ENCODE measurements around the gene RELB.

The RELB gene

DNA sequence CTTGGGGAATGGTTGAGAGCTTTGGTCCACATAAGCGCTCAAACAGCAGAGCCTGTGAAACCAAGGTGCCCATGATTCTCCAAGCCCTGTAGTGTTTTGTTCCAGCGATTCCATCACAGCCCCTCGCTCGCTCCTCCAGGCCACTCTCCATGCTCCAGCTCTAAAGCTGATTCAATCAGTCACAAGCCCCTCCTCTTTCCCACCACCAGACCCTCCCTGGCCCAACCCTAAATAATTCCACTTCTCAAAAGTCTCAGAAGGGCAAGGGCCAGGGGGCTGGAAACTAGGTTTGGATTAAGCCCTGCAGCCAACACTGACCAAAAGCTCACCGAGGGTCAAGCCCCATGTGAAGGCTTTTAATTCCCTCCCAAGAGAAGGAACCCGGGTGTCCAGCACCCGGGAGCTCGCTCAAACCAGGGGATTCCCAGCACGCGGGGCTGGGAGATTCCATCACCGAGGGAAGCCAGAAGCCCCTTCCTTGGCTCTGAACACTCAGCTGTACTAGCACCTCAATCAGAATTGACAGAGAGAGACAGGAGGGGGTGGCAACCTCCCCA is 73.6 kb downstream of the RELB start (continued):
- TF ChIP-seq, protein P1, sequence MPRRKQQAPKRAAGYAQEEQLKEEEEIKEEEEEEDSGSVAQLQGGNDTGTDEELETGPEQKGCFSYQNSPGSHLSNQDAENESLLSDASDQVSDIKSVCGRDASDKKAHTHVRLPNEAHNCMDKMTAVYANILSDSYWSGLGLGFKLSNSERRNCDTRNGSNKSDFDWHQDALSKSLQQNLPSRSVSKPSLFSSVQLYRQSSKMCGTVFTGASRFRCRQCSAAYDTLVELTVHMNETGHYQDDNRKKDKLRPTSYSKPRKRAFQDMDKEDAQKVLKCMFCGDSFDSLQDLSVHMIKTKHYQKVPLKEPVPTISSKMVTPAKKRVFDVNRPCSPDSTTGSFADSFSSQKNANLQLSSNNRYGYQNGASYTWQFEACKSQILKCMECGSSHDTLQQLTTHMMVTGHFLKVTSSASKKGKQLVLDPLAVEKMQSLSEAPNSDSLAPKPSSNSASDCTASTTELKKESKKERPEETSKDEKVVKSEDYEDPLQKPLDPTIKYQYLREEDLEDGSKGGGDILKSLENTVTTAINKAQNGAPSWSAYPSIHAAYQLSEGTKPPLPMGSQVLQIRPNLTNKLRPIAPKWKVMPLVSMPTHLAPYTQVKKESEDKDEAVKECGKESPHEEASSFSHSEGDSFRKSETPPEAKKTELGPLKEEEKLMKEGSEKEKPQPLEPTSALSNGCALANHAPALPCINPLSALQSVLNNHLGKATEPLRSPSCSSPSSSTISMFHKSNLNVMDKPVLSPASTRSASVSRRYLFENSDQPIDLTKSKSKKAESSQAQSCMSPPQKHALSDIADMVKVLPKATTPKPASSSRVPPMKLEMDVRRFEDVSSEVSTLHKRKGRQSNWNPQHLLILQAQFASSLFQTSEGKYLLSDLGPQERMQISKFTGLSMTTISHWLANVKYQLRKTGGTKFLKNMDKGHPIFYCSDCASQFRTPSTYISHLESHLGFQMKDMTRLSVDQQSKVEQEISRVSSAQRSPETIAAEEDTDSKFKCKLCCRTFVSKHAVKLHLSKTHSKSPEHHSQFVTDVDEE (CRISPR knock-in tag; IDR thresholded peaks at IDR 0.05): no peak
- TF ChIP-seq RARB (CRISPR knock-in tag; IDR thresholded peaks at IDR 0.05): no peak
- TF ChIP-seq TOX (CRISPR knock-in tag; IDR thresholded peaks at IDR 0.05; ENCODE audit: borderline replicate concordance): no peak
- TF ChIP-seq, protein P2, sequence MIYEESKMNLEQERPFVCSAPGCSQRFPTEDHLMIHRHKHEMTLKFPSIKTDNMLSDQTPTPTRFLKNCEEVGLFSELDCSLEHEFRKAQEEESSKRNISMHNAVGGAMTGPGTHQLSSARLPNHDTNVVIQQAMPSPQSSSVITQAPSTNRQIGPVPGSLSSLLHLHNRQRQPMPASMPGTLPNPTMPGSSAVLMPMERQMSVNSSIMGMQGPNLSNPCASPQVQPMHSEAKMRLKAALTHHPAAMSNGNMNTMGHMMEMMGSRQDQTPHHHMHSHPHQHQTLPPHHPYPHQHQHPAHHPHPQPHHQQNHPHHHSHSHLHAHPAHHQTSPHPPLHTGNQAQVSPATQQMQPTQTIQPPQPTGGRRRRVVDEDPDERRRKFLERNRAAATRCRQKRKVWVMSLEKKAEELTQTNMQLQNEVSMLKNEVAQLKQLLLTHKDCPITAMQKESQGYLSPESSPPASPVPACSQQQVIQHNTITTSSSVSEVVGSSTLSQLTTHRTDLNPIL (CRISPR knock-in tag; IDR thresholded peaks at IDR 0.05; ENCODE audit: low read depth): no peak
- TF ChIP-seq OSR1 (CRISPR knock-in tag; IDR thresholded peaks at IDR 0.05): no peak

DNA sequence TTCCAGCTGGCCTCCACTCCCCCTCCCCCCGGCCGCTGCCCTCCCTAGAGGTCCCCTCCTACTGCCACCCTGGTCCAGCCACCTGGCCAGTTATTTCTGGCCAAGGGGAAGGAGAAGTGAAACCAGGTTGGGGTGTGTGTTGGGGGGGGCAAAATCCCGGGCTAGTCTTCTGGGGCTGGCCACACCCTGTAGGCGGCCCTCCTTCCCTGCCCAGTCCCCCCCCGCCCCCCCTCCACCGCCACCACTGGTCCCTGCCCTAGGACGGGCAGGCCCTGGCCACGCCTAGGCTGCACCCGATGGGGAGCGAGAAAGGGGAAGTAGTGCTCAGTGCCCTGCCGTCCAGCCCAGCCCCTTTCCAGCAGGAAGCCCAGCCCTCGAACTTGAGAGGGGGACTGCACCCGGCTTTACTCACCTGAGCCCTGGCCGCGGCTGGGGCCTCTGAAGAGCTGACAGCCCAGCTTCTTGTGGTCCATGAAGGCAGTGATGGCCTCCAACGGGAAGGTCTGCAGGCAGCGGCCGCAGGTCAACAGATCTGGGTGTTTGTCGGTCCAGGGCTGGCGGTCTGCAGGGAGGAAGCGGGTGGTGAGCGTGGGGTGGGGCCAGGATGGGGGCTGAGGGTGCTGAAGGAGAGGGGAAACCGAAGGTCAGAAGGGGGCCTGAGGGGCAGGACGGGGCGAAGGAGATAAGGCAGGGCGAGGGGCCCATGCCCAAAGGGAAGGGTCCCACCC is 74.2 kb downstream of the RELB start:
- no peak for ATAC-seq
- TF ChIP-seq ZNF565 (CRISPR knock-in tag; conservative IDR thresholded peaks at IDR 0.05; ENCODE audit: low read depth): no peak
- TF ChIP-seq, protein P1 (CRISPR knock-in tag; IDR thresholded peaks at IDR 0.05): no peak
- TF ChIP-seq ZC3H10 (CRISPR knock-in tag; IDR thresholded peaks at IDR 0.05): no peak
- no peak for TF ChIP-seq ZNF70 (CRISPR knock-in tag; IDR thresholded peaks at IDR 0.05)

DNA sequence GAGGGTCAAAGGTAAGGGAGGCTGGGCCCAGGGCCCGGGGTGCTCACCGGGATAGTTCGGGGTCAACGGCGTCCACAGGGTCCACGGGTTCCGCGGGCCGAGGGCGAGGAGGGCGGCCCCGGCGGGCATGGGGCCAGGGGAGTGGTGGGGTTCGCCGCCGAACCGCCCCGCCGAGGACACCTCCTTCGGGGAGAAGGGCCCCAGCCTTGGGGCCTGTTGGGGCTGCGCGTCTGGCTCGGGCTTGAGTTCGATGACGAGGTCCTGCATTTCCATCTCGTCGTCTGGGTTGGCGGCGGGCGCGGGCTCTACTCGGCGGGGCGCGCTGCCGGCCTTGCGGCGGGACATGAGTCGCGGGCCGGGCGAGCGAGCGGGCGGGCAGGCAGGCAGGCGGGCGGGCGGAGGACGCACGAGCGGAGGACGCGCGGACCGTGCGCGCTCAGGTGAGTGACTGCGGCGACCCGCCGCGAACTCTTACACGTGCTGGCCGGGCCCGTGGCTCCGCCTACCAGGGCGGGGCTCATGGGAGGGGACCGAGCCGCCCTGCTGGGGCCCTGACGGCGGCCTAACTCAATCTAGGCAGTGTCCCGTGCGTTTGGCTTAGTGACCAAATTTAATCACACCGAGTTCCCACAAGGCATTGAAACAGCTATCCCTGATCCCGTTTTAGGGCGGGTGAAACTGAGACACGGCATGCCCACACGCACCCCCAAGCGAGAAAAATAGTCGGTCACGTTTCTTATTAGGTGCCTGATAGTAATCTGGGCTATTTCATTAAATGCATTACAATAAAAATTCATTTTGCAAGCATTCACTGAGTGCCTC is 75.0 kb downstream of the RELB start, which contains the start of gene ZNF296:
Gene ZNF296 (minus strand): TSS at position 450 of the 822 bp plus-strand sequence. CDS start 105 bp downstream, at position 345.
- ATAC-seq: no peak
- TF ChIP-seq ISL1 (CRISPR knock-in tag; IDR thresholded peaks at IDR 0.05) (no peak), TCF4 (CRISPR knock-in tag; IDR thresholded peaks at IDR 0.05; ENCODE audit: borderline replicate concordance) (no peak), GLIS3 (CRISPR knock-in tag; IDR thresholded peaks at IDR 0.05) (no peak), POU6F1 (CRISPR knock-in tag; IDR thresholded peaks at IDR 0.05; ENCODE audit: borderline replicate concordance, low read depth) (no peak), ARNTL (CRISPR knock-in tag; IDR thresholded peaks at IDR 0.05; ENCODE audit: borderline replicate concordance, low read depth) (no peak), ZFP30 (CRISPR knock-in tag; IDR thresholded peaks at IDR 0.05) (no peak), SNAI2 (CRISPR knock-in tag; IDR thresholded peaks at IDR 0.05) (no peak), ZNF565 (CRISPR knock-in tag; conservative IDR thresholded peaks at IDR 0.05; ENCODE audit: low read depth) (no peak), ZC3H10 (CRISPR knock-in tag; IDR thresholded peaks at IDR 0.05) (no peak), PATZ1 (CRISPR knock-in tag; IDR thresholded peaks at IDR 0.05; ENCODE audit: borderline replicate concordance) (no peak), ZNF8 (CRISPR knock-in tag; IDR thresholded peaks at IDR 0.05) (no peak), BACH2 (CRISPR knock-in tag; IDR thresholded peaks at IDR 0.05; ENCODE audit: borderline replicate concordance) (no peak), TOX (CRISPR knock-in tag; IDR thresholded peaks at IDR 0.05; ENCODE audit: borderline replicate concordance) (no peak)
- TF ChIP-seq, protein P2 (CRISPR knock-in tag; IDR thresholded peaks at IDR 0.05; ENCODE audit: low read depth): no peak

Measured in SK-N-SH treated with all-trans-retinoic acid at 6 μM for 48 hours (cell line).